Neural cell (in vitro differentiated cells): Measurements from ENCODE around the gene ACTL8.

Source experiments
- CTCF ChIP-seq: fragments of 450-650 bp; IDR thresholded peaks from 2 replicates; pipeline ENCODE4 v1.5.1; 2014; ENCODE audit warnings: antibody characterized with exemption, mild to moderate bottlenecking, moderate library complexity; ENCODE audit not compliant: poor library complexity, severe bottlenecking
- EP300 ChIP-seq: fragments of 450-650 bp; conservative IDR thresholded peaks from 2 replicates; pipeline ENCODE4 v1.6.1; 2014; ENCODE audit warnings: antibody characterized with exemption, mild to moderate bottlenecking, moderate library complexity; ENCODE audit not compliant: poor library complexity, severe bottlenecking
- POLR2AphosphoS5 ChIP-seq: IDR thresholded peaks from 2 replicates; pipeline ENCODE4 v1.6.1; 2012
- TAF1 ChIP-seq: IDR thresholded peaks from 2 replicates; pipeline ENCODE4 v1.6.1; 2012; ENCODE audit warnings: low read depth

- TF ChIP-seq CTCF (no peak), TAF1 (no peak), EP300 (no peak), POLR2AphosphoS5 (no peak)
Observed at GRCh38 chr1:17773591-17774326, 18.6 kb downstream of the ACTL8 start.
